Lower lobe of right lung (tissue), 2 donors: ENCODE measurements around the gene ALKBH8. TPM values are rescaled to one million over a fixed set of nuclear protein-coding genes. Genes with fewer than 3 reads are reported as not detected.

Experiments used
- ATAC-seq, 2 donors: fragments of 200-7000 bp; cut with Tn5 transposase; one replicate each; pipeline ENCODE4 v1.9.1; 2020 to 2022; ENCODE audit warnings: mild to moderate bottlenecking in 2 of 2, moderate library complexity in 2 of 2
- DNase-seq: peaks from one replicate; pipeline ENCODE4 v3.0.0-alpha.2; 2020
- H3K27ac ChIP-seq: fragments of 200-600 bp; one replicate; pipeline ENCODE4 v1.8.0; 2022
- H3K27me3 ChIP-seq: fragments of 200-600 bp; one replicate; pipeline ENCODE4 v1.8.0; 2022; ENCODE audit warnings: low read depth
- H3K36me3 ChIP-seq: fragments of 200-600 bp; one replicate; pipeline ENCODE4 v1.8.0; 2022; ENCODE audit warnings: mild to moderate bottlenecking
- H3K4me1 ChIP-seq: fragments of 200-600 bp; one replicate; pipeline ENCODE4 v1.8.0; 2022
- H3K4me3 ChIP-seq: fragments of 200-600 bp; one replicate; pipeline ENCODE4 v1.8.0; 2022; ENCODE audit warnings: mild to moderate bottlenecking
- H3K9me3 ChIP-seq: fragments of 200-600 bp; one replicate; pipeline ENCODE4 v1.8.0; 2022
- CTCF ChIP-seq: fragments of 200-600 bp; IDR thresholded peaks from one replicate; pipeline ENCODE4 v1.8.0; 2022; ENCODE audit warnings: antibody characterized with exemption, mild to moderate bottlenecking
- intact Hi-C: fragments of 100-400 bp; cut with DNase I; formaldehyde crosslinking; loops from one replicate; pipeline ENCODE4 v1.11.0; 2022
- total RNA-seq: library from RNA; stranded (reverse); fragmentation: NEBNext Ultra II Directional; extraction: Animal tissue kit (Norgen Biotek cat#: 25700); gene quantifications from one replicate; pipeline ENCODE4 v1.2.1, GENCODE V29; 2021
- donor health status: DM: no; HTN: yes; CAD: no; lungs with severe emphysema.

Gene ALKBH8
- total RNA-seq, 1 donor from 2014 or later = 8.5 TPM

DNA sequence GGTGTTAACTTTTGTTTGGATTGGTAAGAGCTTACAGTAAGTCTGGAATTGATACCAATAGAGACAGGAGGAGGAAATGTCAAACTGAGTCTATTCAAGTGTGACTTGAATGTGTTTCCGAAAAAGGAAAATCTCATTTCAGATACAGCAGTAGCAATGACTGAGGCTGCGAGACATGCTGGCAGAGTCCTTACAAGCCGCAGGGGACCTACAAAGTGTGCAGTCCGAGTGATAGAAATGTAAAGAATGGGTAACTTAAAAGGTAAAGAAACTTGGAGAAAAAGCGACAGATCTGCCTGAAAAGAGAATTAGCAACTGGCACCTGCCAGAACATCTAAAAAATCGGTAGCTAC, 108.4 kb downstream of the ALKBH8 start:
- Histone ChIP-seq H3K4me1 (peaks cover 14% of the 10 kb centered on the region), H3K9me3 (no peaks in the 10 kb centered on the region), H3K27me3 (no peaks in the 10 kb centered on the region), H3K36me3 (peaks cover 31% of the 10 kb centered on the region), H3K4me3 (peak overlapping the region; percentile 77), H3K27ac (peak overlapping the region; percentile 76)
- no peak for TF ChIP-seq CTCF
- ATAC-seq = peak in 1 of 2 donors; percentile 20
- no peak for DNase-seq
- intact Hi-C loops = no loop called here

- Histone ChIP-seq H3K4me3 (no peak overlapping the region), H3K36me3 (peaks cover 49% of the 10 kb centered on the region), H3K9me3 (no peaks in the 10 kb centered on the region), H3K27ac (no peak overlapping the region), H3K4me1 (peaks cover 14% of the 10 kb centered on the region), H3K27me3 (no peaks in the 10 kb centered on the region)
- intact Hi-C loops = no loop called here
- ATAC-seq (no peak), DNase-seq (no peak)
- TF ChIP-seq CTCF = no peak
Observed at GRCh38 chr11:107453594-107454286, 111.8 kb downstream of the ALKBH8 start.

Other genes starting within 250 kb of the ALKBH8 start
- 19.5 TPM for gene CWF19L2, start 107.9 kb downstream of the ALKBH8 start, total RNA-seq
- 1.8 TPM for gene ELMOD1, start 25.4 kb upstream of the ALKBH8 start, total RNA-seq
- 0.92 TPM for gene SLN, start 146.3 kb upstream of the ALKBH8 start, total RNA-seq